ENCODE results near the gene ATP8A1.
"Not testable (repeated sequence)": the region's sequence is repeated elsewhere in the genome, so short reads cannot be mapped to it uniquely, and the experiment has no call there.

The ATP8A1 gene

GRCh38 chr4:42652529-42653231 is 4.2 kb downstream of the ATP8A1 start:
- not testable (repeated sequence) for DNase-seq

DNA sequence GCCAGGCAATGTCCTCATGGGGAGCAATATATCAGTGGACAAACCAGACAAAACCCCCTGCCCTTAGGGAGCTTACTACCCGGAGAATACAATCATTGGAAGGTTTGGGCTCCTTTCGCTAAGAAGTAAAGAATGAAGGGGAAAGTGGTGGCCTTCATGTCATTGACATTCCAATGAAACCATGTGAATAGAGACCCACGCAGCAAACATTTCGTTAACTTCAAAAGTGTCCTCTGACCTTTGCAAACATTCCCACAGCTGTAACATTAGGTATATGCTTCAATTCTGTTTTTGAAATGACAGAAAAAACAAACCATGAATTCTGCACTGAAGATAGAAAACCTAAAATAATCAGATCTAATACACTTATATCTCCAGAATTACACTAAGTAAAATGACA is 7.0 kb downstream of the ATP8A1 start:
- no peak for DNase-seq

- no peak for DNase-seq
These were observed 9.8 kb downstream of the ATP8A1 start for GRCh38 chr4:42646999-42647541.

DNA sequence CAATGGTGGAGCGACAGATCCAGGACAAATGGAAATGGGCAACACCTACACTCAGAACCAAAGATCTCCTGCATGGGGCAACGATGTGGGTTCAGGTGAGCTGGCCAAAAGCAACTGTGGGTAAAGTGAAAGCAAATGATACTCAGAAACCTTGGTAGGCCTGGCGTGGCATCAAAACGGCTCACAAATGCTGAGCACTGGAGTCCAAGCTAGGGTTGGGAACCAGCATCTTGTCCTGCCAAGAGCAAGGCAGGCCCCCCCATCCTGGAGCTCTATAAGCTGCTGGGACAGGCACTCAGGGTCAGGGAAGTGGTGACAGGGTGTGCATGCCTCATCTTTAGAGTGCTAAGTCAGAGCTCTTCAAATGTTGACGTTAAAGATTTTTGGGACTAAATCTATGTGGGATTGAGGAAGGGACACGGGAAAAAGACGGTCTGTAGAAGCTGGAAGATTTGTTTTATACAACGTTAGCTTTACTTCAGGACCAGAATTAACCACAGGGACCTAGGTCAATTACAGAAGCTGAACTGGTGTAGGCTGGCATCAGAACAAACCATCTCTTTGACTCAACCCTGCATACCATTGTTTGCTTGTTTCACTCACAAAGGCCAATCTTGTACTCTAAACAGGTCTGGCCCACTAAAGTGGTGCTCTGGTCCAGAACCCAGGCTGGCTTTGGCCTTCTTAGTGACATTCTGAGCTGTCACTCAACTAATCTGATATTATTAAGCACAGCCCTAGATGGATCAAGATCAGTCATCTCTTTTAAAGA is 10.7 kb downstream of the ATP8A1 start:
- peak in 6 of 56 donors; percentile 4 to 29 (median 22) for DNase-seq

DNA sequence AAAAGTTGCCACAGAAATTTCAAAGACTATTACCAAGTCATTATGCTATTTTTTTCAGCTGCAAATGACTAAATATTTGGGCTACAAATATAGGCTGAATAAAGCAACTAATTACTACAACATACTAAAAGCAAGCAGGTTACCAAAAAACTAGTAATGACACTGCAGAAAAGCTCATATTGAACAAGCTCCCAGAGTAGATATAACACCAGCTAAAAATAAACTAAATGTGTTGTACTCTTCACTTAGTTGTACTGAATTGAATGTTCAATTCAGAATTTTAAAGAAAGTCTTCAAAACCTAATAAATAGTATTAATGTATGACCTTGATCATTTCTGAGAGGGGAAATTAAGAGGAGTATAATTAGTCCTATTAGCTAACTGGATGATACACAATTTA is 12.0 kb downstream of the ATP8A1 start:
- DNase-seq: no peak

GRCh38 chr4:42643685-42644084 is 13.2 kb downstream of the ATP8A1 start:
- DNase-seq: no peak

- no peak for DNase-seq
These were observed 13.9 kb downstream of the ATP8A1 start for GRCh38 chr4:42642845-42643615.

DNA sequence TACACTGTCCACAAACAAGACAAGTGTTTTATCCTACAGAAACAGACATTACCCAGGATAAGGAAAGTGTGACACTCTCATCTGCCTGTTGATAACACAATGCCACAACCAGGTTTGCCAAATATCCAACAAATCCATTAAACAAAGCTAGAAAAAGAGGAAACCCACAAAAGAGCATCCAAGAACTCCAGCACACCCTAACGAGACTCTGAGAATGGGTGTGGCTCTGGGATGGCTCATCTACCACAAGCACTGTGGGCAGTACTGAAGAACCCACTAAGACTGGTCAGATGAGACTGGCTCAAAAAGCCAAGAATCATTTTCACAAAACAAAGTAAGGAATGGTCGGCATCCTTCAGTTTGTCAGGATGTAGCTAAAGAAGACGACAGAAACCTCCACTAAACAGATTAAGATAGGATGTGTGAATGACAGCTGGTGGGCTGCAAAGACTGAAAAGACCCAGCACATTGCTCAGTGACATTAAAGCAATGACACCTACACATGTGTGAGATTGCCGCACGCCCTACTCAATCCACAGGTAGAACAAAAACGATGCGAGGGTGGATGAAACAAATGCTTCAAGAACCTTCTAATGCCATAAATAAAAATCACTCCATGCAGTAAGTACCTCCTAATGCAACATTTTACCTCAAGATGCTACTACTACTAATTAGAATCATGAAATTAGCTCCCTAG is 14.7 kb downstream of the ATP8A1 start:
- no peak for DNase-seq

GRCh38 chr4:42641656-42642055 is 15.2 kb downstream of the ATP8A1 start:
- DNase-seq: no peak

DNA sequence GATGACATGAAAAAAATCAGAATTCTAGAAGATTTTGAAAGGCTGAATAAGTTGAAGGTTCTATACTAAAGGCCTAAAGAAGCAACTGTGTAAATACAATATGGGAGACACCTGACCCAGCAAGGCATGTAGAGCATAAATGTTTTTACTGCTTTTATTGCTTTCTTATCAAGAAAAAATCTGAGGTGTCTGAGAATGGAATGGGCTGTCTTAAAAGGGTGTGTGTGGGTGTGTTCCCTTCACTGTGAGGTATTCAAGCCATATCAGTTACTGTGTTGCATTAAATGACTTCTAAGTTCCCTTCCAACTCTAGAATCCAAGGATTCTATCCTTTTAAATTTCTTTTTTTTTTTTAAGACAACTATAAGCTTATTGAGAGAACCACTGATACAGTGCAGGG is 15.7 kb downstream of the ATP8A1 start:
- DNase-seq: no peak

- no peak for DNase-seq
These were observed 16.3 kb downstream of the ATP8A1 start for GRCh38 chr4:42640613-42641012.

DNA sequence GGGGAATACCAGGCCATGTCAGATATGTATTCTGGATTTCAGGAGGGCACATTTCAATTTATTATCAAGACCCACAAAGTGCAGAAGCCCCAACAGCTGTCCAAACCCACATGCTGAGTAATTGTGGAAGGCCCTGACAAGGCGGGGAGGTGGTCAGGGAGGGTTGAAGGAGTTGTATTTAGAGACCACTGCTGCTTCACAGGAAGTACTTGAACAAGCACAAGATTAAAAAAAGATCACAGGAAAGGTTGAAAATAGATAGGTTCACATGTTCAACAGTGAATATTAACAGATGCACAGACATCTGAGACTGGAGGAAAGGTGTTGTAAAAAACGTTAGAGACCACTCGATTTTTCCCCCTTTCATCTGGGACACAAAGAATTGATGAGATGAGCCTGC is 17.9 kb downstream of the ATP8A1 start:
- DNase-seq: no peak

DNA sequence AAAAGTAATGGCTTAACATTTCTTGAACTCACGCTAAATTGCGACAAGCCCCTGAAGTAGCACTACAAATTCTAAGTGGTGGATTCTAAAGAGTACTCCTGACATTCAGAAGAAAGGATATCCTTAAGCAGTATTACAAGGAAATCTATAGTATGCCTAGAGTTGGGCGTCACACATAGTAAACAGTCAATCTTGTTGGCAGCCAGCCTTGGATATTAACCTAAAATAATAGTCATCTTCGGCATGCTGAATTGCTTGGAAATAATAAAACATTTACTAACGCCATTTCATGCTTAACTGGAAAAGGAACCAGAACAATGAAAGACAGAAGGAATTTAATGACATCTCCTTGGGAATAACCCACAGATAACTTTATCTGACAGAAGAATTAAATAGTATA is 18.6 kb downstream of the ATP8A1 start:
- no peak for DNase-seq

DNA sequence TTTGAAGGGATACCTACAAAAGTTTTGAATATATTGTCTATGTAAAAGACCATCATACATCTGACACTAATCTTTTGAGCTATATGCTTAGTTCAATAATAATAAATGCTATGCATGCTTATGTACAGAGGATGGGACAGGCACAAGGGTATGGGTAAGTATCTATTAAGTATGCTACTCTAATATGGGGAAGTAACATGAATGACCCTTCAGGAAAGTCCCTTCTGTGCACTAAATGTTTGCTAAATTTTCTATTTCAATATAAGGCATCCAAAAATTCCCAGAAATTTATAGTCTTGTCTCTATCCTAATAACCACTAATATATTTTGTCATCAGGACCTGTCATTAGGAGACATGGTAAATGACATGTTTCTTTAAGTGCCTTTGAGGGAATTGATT is 19.0 kb downstream of the ATP8A1 start:
- DNase-seq: no peak

DNA sequence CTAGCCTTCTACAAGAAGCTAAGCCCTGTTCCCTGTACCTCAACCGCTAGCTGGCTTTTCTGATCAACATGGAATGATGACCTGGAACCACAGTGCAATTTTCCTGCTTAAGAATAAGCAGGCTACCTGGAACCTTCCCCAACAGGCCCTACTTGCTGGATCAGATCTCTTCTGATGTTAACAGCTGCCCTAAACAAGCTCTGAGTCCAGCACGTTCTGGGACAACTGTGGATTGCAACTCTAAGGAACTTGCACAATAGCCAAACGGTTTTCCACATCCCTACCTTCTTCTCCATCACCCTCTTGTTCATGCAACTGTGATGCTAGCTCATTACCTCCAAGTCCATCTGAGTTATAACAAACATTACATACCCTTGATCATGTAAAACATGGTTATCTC is 19.8 kb downstream of the ATP8A1 start:
- no peak for DNase-seq

DNA sequence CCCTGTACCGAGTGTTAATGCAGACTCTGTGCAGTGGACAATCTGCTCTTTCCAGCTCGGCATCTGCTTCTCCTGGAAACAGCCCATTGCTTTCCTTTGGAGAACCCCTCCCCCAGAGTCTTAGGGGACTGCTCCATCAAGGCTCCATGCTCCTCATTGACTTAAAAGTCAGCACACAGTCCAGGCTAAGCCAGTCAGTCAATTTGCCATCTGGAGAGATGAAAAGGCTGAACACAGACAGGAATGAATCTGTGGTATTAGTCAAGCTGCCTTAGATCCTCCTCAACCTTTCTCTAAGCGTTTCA is 20.3 kb downstream of the ATP8A1 start:
- DNase-seq: no peak

DNA sequence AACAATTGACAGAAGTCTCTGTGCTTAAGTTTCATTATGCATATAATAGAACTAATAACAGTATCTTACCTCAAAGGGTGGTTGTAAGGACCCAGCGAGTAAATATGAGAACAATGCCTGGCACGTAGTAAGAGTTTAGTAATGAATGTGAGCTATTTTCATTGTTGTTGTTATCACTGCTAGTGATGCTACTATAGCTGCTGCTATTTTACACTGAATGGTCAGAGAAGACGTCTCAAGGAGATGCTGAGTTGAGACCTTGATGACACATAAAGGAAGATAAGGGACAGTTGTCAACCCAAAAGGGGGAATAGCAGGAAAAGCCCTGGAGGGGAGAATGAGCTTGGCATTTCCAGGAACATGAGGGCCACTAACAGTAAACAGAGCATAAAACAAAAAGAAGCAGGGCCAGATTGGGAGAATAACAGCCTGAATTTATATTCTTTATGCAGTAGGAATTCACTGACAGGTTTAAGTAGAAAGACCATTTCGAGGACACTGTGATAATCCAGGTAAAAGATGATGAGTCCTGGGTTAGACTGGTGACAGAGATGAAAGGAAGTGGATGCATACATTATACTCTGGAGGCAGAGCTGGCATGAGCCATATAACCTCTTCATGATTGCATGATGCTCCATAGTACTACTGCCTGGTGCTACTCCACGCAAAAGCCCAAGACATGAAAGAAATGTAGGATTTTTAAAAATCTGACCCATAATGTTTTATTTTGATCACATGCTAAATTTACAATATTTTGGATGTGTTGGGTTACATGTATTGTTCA is 23.1 kb downstream of the ATP8A1 start:
- no peak for DNase-seq

DNA sequence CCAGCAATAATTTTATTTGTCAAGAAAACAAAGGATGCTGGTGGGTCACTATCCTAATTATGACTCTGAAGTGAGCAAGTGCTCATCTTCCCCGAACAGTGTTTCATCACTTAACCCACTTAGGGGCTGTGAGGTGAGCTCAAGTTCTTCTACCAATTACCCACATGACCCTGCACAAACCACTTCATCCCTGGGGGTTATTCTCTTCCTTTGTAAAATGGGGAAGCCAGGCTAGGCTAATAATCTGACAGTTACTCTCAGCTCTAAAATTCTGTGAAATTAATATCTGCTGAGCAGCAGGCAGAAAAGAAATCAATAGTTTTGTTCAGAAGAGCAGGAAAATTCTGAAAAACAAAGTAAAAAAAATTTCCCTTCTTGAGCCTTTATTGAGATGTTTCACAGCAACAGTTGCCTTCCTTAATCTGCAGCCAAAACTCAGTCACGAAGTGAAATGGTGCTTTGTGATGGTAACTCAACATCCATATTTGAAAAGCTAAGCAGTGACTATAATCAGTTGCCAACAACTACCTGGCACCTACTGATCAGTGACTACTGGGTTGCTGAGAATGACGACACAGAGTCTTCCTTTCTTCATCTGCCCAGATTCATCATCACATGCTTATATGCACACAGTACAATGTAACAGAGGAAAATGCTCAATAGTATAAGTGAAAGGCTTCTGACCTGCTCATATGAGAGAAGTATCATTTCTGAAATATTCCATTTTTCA is 24.1 kb downstream of the ATP8A1 start:
- DNase-seq: no peak

- no peak for DNase-seq
These were observed 26.0 kb downstream of the ATP8A1 start for GRCh38 chr4:42630908-42631307.

GRCh38 chr4:42628740-42629139 is 28.2 kb downstream of the ATP8A1 start:
- DNase-seq: no peak
